ACHN (cell line): ENCODE measurements around the gene SMIM41.
A peak's percentile ranks its signal among the peaks of the same experiment; 100 is the strongest.

Source experiments
- DNase-seq: peaks from one replicate; pipeline ENCODE4 v3.0.0-alpha.2; 2015
- in situ Hi-C: cut with HindIII; loops from 2 replicates; pipeline ENCODE4 v1.10.0; 2017; ENCODE audit warnings: low sequenced_read_pairs, low pct_ligation_motif_present, low pct_unique_long_range_greater_than_20kb

Gene SMIM41

DNA sequence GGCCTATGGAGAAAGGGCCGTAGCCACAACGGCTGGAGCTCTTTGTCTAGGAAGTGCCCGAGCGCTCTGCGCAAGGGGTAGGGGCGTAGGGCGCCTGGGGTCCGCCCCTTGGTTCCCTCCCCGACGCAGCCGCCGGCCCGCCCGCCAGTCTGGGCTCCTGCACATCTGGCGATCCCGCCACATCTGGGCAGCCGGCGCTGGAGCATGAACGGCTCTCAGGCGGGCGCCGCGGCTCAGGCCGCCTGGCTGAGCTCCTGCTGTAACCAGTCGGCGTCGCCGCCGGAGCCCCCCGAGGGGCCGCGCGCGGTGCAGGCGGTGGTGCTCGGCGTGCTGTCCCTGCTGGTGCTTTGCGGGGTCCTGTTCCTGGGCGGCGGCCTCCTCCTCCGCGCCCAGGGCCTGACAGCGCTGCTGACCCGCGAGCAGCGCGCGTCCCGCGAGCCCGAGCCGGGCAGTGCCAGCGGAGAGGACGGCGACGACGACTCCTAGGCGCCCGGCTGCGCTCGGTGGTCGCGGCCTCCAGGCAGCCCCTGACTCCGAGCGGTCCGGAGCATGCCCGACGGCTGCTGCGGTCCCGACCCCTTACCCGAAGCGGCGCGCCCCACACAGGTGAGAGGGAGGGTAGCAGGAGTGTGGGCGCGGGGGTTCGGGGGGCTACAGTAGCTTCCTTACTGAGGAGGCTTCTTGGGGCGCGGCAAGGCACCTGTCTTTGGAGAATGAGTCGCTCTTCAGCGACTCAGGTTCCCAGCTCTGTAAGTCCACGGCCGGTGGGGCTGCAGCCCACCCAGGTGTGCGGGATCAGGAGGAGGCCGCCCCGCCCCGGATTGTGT lies at the start of gene SMIM41:
TSS of gene SMIM41 (plus strand) at position 129 of the 827 bp plus-strand sequence. CDS start at position 205, 76 bp downstream.
- in situ Hi-C loops = no loop called here
- DNase-seq = no peak

GRCh38 chr12:52032446-52032803 lies 47.1 kb upstream of the SMIM41 start:
- DNase-seq = peak; percentile 51
- in situ Hi-C loops = loop anchor here (5.0 kb wide), 1 partner anchor 85 kb away; no protein-coding TSS in a partner anchor

GRCh38 chr12:52032804-52033445 lies 46.6 kb upstream of the SMIM41 start:
- in situ Hi-C loops = loop anchor here (5.0 kb wide), 1 partner anchor 84 kb away; no protein-coding TSS in a partner anchor
- peak; percentile 99 for DNase-seq

- in situ Hi-C loops = loop anchor here (5.0 kb wide), 1 partner anchor 84 kb away; no protein-coding TSS in a partner anchor
These were observed 45.9 kb upstream of the SMIM41 start for GRCh38 chr12:52033446-52034140.

GRCh38 chr12:52035190-52035589 lies 44.3 kb upstream of the SMIM41 start:
- DNase-seq = no peak
- in situ Hi-C loops = no loop called here

More at GRCh38 chr12:52033446-52034140, 45.9 kb upstream of the SMIM41 start:
- no peak for DNase-seq

DNA sequence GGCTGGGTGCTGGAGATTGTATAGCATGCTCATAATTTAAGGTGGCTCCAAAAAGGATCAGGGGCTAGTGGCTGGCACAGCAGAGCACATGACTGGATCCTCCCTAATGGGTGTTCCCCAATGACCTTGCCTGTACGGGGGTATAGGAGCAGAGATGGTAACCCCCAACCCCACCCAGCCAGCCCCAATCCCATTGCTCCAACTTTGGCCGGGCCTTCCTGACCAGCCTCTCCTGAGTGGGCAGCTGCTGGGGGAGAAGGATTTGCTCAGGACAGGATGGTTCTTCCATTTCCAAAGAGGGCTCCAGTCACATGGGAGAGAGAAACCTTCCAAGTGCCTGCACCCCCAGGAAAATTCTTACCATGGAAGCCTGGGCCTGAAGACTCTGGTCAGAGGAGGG lies 43.6 kb upstream of the SMIM41 start:
- no peak for DNase-seq
- in situ Hi-C loops = no loop called here

- peak; percentile 83 for DNase-seq
- in situ Hi-C loops = no loop called here
These were observed 42.8 kb upstream of the SMIM41 start for GRCh38 chr12:52036587-52037171.

DNA sequence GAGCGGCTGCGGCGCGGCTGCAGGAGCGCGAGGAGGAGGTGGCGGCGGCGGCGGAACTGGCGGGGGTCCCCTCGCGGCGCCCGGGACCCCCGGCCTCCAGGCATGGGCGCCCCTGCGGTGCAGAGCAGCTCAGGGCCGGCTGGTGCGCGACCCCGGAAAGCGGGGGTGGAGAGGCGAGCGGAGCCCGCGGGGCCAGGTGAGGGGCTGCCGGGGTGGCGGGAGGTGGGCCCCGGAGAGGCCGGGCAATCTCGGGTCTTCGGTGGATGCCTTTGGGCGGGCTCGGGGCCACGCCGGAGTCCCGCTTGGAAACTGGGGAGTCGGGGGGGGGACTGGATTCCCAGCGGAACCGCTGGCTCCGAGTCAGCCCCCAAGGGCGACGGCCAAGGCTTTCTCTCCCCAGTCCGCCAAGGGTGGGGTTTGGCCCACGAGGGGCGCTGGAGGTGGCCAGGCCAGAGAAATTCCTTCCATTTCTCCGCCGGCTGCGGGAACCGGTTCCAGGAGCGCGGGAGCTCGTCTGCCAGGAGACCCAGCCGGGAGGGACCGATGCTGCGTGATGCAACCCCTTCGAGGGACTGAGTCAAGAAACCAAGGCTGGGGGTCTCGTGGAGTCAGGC lies 42.1 kb upstream of the SMIM41 start:
- in situ Hi-C loops = no loop called here
- DNase-seq = peak; percentile 59

GRCh38 chr12:52038447-52038846 lies 41.1 kb upstream of the SMIM41 start:
- in situ Hi-C loops = no loop called here
- no peak for DNase-seq

DNA sequence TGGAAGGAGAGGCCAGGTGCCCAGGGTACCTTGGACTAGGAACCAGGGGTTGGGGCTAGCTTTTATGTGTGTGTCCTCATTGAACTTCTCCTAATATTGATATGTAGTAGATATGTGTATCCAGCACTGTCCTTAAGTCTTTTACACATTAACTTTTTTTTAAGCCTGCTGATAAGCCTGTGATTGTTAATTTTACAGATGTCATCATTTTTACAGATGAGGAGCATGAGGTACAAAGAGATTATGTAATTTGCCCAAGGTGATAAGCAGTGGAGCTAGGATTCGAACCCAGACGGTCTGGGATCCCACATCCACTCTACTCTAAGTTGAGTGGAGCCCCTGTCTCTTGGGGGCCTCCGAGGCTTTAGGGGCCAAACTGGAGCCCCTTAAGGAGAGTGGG lies 38.5 kb upstream of the SMIM41 start:
- in situ Hi-C loops = no loop called here
- DNase-seq = no peak

DNA sequence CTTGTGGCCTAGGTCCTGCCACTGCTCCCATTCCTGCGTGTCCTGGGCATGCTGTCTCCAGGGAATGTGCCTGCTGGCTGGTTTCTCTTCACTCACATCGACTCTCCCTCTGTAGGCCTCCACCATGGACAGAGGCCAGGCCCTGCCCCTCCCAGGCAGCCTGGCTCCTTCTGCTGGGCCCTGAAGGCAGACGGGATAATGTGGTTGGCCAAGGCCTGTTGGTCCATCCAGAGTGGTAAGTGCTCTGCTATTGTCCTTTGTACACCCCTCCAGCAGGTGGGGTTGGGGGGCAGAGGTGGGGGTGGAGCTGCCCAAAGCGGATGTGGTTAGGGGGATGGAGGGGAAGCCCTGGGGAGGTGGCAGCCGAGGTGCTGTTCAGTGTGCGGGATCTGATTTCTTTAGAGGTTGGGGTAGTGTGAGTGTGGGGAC lies 37.8 kb upstream of the SMIM41 start:
- peak; percentile 25 for DNase-seq
- in situ Hi-C loops = no loop called here

- in situ Hi-C loops = no loop called here
- DNase-seq = no peak
These were observed 36.7 kb upstream of the SMIM41 start for GRCh38 chr12:52042706-52043385.

DNA sequence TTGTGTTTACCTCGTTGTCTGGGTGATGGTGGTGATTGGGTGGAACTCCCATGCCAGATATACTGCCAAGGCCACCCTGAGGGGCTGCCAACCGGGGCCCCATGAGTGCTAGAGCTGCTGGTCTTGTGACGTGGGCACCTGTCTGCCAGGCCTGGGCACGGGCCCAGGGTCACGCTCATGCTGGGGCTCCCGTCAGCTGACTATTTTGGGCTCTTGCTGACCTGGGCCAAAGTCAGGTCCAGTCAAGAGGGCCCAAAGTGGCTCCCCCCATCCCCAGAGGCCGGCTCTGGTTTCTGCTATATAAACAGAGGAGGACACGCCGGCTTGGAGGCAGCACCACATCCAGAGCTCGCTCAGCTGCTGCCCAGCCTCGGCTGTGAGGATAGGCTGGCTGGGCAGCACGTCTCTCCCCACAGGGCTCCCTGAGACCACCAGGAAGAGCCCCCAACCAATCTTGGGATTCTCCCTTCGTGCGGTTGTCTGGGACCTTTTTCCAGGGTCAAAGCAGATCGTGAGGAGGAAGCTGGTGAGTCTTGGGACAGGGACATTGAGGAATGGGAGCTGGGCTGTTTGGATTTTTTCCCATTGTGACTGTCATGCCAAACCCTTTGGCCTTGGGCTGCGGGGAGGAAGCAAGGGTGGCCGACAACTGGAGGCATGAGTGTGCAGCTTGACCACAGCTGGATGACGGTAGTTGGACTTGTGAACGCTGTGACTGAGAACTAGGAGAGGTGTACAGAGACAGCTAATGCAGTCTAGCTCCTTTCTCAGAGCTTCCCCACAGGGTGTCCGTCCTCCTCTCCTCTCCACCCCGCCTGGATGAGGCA lies 35.9 kb upstream of the SMIM41 start:
- in situ Hi-C loops = no loop called here
- DNase-seq = no peak

GRCh38 chr12:52044292-52044983 lies 35.1 kb upstream of the SMIM41 start:
- in situ Hi-C loops = no loop called here
- no peak for DNase-seq

- in situ Hi-C loops = no loop called here
- DNase-seq = no peak
These were observed 33.7 kb upstream of the SMIM41 start for GRCh38 chr12:52045794-52046199.

DNA sequence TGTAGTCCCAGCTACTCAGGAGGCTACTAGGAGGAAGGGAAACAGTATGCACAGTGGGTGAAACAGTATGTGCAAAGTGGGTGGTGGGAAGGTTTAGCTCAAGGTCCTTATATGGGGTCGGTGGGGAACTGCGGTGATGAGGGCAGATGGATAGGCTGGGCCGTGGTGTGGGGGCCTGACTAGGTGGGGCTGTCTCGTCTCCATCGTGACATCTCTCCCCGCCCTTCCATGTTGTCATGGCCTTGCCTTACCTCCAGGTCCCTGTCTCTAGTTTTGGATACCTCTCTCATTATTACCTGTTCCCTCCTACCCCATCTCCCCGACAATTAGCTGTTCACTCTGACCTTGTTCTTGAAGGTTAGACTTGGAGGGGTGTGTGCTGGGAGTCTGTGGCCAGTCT lies 32.6 kb upstream of the SMIM41 start:
- in situ Hi-C loops = no loop called here
- no peak for DNase-seq

DNA sequence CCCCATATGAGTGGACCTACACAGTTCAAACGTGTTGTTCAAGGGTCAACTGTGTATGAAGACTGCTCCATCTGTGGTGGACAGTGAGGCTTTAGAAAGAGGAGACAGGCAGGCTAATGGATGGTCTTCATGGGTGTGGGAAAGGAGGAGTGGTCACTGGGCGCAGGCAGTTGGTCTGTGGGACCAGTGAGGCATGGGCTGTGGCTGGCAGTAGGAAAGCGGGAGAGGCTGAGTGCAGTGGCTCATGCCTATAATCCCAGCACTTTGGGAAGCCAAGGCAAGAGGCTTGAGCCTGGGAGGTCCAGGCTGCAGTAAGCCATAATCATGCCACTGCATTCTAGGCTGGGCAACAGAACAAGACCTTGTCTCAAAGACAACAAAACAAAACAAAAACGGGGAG lies 30.2 kb upstream of the SMIM41 start:
- in situ Hi-C loops = no loop called here
- no peak for DNase-seq
